Measurements from ENCODE around the gene ITGA1. TPM values are rescaled to one million over a fixed set of nuclear protein-coding genes. Genes with fewer than 3 reads are reported as not detected.

Gene ITGA1
- total RNA-seq, 2 experiments from 2014 or later: not detected

DNA sequence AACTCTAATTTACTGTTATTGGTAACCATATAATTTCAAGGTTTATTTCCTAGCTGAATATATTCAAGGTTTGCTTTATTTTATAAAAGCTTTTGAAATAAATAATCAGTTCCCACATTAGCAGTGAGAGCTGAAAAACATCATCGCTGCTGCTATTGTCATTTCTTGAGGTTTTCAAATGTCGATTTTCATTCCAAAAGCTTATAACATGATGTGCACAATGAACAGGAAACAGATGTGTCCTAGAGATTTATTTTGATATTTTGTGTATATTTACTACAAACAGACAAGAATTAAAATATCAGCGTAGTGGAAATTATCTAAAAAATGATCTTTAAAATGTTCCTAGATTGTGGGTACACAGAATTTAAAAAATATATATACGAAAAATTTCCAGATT, 10.5 kb upstream of the ITGA1 start:
- Histone ChIP-seq H3K79me2 (ENCODE audit: insufficient read depth, low read depth, low read length) (no peaks in the 10 kb centered on the region), H3K4me3 (ENCODE audit: low read depth, low read length, poor library complexity, severe bottlenecking) (no peak overlapping the region), H3K27ac (ENCODE audit: low read depth, low read length, poor library complexity, severe bottlenecking) (no peak overlapping the region), H3K4me2 (ENCODE audit: low read length) (no peak overlapping the region), H3K9me2 (ENCODE audit: insufficient read depth, low read length) (no peaks in the 10 kb centered on the region), H3K9me3 (ENCODE audit: low read length) (no peaks in the 10 kb centered on the region), H4K20me1 (ENCODE audit: insufficient read depth, low read length) (no peaks in the 10 kb centered on the region), H3K4me1 (ENCODE audit: insufficient read depth, low read length, poor library complexity, severe bottlenecking) (no peaks in the 10 kb centered on the region), H2AFZ (ENCODE audit: low read length) (no peak overlapping the region), H3K36me3 (ENCODE audit: insufficient read depth, low read length) (no peaks in the 10 kb centered on the region)
- TF ChIP-seq EZH2phosphoT487 (IDR thresholded peaks at IDR 0.05; ENCODE audit: borderline replicate concordance, low read depth, low read length): no peak
- TF ChIP-seq, protein P1, sequence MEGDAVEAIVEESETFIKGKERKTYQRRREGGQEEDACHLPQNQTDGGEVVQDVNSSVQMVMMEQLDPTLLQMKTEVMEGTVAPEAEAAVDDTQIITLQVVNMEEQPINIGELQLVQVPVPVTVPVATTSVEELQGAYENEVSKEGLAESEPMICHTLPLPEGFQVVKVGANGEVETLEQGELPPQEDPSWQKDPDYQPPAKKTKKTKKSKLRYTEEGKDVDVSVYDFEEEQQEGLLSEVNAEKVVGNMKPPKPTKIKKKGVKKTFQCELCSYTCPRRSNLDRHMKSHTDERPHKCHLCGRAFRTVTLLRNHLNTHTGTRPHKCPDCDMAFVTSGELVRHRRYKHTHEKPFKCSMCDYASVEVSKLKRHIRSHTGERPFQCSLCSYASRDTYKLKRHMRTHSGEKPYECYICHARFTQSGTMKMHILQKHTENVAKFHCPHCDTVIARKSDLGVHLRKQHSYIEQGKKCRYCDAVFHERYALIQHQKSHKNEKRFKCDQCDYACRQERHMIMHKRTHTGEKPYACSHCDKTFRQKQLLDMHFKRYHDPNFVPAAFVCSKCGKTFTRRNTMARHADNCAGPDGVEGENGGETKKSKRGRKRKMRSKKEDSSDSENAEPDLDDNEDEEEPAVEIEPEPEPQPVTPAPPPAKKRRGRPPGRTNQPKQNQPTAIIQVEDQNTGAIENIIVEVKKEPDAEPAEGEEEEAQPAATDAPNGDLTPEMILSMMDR (conservative IDR thresholded peaks at IDR 0.05; ENCODE audit: low read length): no peak
- ChIA-PET CTCF (ENCODE audit: unreplicated experiment) (no interaction called here), POLR2A (interaction anchor here (0.7 kb wide), 1 partner anchor 12 kb away, joined by 3 read pairs; no protein-coding TSS in a partner anchor)
- intact Hi-C loops (cut with micrococcal nuclease; ENCODE audit: unreplicated experiment): no loop called here
- DNase-seq (ENCODE audit: low spot score): no peak
- no TSS peak for BruUV-seq (replicated peaks)

DNA sequence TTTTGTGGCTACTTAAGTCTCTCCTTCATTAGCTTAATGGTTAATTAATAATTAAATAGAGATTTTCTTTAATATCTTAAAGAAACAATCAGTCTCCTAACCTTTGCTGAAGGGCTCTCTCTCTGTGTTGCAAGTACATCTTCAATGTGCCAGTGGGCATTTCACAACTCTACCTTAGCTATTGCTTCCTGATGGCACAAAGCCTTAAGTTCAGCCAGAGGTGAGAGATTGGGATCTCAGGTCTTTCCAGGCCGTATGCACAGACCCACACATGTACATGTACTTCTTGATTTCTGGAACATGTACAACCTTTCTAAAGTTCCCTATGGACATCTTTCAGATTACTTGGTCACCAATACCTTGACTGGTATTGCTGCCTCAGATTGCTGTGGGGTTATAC, 8.9 kb upstream of the ITGA1 start:
- no peaks in the 10 kb centered on the region for H3K79me2 ChIP-seq (ENCODE audit: insufficient read depth, low read depth, low read length)
- intact Hi-C loops (cut with micrococcal nuclease; ENCODE audit: unreplicated experiment): no loop called here
- H4K20me1 ChIP-seq (ENCODE audit: insufficient read depth, low read length): no peaks in the 10 kb centered on the region
- no peak overlapping the region for H3K27ac ChIP-seq (ENCODE audit: low read depth, low read length, poor library complexity, severe bottlenecking)
- ChIA-PET POLR2A (interaction anchor here (0.6 kb wide), 1 partner anchor 415 kb away, joined by 3 read pairs; no protein-coding TSS in a partner anchor), CTCF (ENCODE audit: unreplicated experiment) (no interaction called here)
- H3K9me2 ChIP-seq (ENCODE audit: insufficient read depth, low read length): no peaks in the 10 kb centered on the region
- BruUV-seq (replicated peaks): no TSS peak
- no peak overlapping the region for H3K4me3 ChIP-seq (ENCODE audit: low read depth, low read length, poor library complexity, severe bottlenecking)
- H3K36me3 ChIP-seq (ENCODE audit: insufficient read depth, low read length): no peaks in the 10 kb centered on the region
- DNase-seq (ENCODE audit: low spot score): no peak
- no peak overlapping the region for H2AFZ ChIP-seq (ENCODE audit: low read length)
- no peak overlapping the region for H3K4me2 ChIP-seq (ENCODE audit: low read length)
- H3K9me3 ChIP-seq (ENCODE audit: low read length): no peaks in the 10 kb centered on the region
- no peaks in the 10 kb centered on the region for H3K4me1 ChIP-seq (ENCODE audit: insufficient read depth, low read length, poor library complexity, severe bottlenecking)
- TF ChIP-seq, protein P1 (conservative IDR thresholded peaks at IDR 0.05; ENCODE audit: low read length): no peak
- TF ChIP-seq EZH2phosphoT487 (IDR thresholded peaks at IDR 0.05; ENCODE audit: borderline replicate concordance, low read depth, low read length): no peak

DNA sequence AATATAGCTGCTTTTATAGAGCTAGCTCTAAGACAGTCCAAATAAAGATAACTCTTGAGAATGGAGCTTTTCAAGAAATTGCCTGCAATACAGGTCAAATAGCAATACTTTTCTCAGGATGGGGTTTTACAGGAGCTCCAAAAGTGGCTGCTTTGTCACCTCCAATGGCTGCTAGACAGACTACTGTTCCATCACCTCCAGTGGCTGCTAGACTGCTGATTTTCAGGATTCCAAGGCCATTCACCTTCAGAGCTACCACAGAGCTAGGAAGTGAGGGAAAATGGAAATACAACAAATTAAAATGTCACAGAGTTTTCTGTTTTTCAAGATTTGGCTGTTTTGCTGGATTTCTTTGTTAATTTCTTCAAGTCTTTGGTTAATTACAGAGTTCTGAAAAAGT, 8.5 kb upstream of the ITGA1 start:
- Histone ChIP-seq H3K36me3 (ENCODE audit: insufficient read depth, low read length) (no peaks in the 10 kb centered on the region), H3K79me2 (ENCODE audit: insufficient read depth, low read depth, low read length) (no peaks in the 10 kb centered on the region), H3K9me3 (ENCODE audit: low read length) (no peaks in the 10 kb centered on the region), H3K4me2 (ENCODE audit: low read length) (no peak overlapping the region), H3K4me3 (ENCODE audit: low read depth, low read length, poor library complexity, severe bottlenecking) (no peak overlapping the region), H3K4me1 (ENCODE audit: insufficient read depth, low read length, poor library complexity, severe bottlenecking) (no peaks in the 10 kb centered on the region), H3K9me2 (ENCODE audit: insufficient read depth, low read length) (no peaks in the 10 kb centered on the region), H2AFZ (ENCODE audit: low read length) (no peak overlapping the region), H4K20me1 (ENCODE audit: insufficient read depth, low read length) (no peaks in the 10 kb centered on the region), H3K27ac (ENCODE audit: low read depth, low read length, poor library complexity, severe bottlenecking) (no peak overlapping the region)
- BruUV-seq (replicated peaks): no TSS peak
- DNase-seq (ENCODE audit: low spot score): no peak
- ChIA-PET POLR2A (no interaction called here), CTCF (ENCODE audit: unreplicated experiment) (no interaction called here)
- intact Hi-C loops (cut with micrococcal nuclease; ENCODE audit: unreplicated experiment): no loop called here
- TF ChIP-seq EZH2phosphoT487 (IDR thresholded peaks at IDR 0.05; ENCODE audit: borderline replicate concordance, low read depth, low read length): no peak
- TF ChIP-seq, protein P1 (conservative IDR thresholded peaks at IDR 0.05; ENCODE audit: low read length): no peak

All from OCI-LY7 (cell line).